IMR-90 (cell line): ENCODE measurements around the gene SLC39A11.

Experiments used
- MAFK ChIP-seq: IDR thresholded peaks from 2 replicates; pipeline ENCODE4 v1.6.1; 2012; ENCODE audit warnings: low read depth, low read length, improper control_type of control experiment
- MXI1 ChIP-seq: IDR thresholded peaks from 2 replicates; pipeline ENCODE4 v1.6.1; 2012; ENCODE audit warnings: low read depth, mild to moderate bottlenecking, low read length, moderate library complexity, borderline replicate concordance
- POLR2A ChIP-seq: IDR thresholded peaks from 2 replicates; pipeline ENCODE4 v1.6.1; 2012; ENCODE audit warnings: mild to moderate bottlenecking, low read depth, low read length
- RFX5 ChIP-seq: IDR thresholded peaks from 2 replicates; pipeline ENCODE4 v1.8.0; 2012; ENCODE audit warnings: low read depth, mild to moderate bottlenecking, low read length, moderate library complexity
- TF ChIP-seq, protein P1 (sequence below): conservative IDR thresholded peaks from 2 replicates; pipeline ENCODE4 v1.5.1; 2012; ENCODE audit warnings: mild to moderate bottlenecking, low read depth, low read length, improper control_type of control experiment
- TF ChIP-seq, protein P2 (sequence below): fragments of 150-350 bp; IDR thresholded peaks from 2 replicates; pipeline ENCODE4 v1.6.1; 2017; ENCODE audit warnings: mild to moderate bottlenecking, antibody characterized with exemption, low read length, low read depth

DNA sequence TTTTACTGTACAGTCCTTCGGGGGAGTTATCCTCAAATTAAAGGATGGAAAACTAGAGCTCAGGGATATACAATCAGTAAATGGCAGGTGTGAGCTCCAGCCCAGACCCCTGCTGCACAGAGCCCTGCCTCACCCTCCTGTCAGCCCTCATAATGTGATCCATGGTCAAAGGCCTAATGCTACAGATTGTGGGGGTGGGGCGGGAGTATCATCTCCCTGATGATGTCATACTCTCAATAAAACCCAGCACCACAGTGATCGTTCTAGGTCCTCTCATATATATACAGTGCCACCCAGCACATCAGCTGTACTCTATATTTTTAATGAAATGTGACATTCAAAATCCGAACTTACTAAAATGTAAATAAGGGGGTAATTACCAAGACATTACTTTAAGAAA, 61.5 kb downstream of the SLC39A11 start:
- TF ChIP-seq, protein P1, sequence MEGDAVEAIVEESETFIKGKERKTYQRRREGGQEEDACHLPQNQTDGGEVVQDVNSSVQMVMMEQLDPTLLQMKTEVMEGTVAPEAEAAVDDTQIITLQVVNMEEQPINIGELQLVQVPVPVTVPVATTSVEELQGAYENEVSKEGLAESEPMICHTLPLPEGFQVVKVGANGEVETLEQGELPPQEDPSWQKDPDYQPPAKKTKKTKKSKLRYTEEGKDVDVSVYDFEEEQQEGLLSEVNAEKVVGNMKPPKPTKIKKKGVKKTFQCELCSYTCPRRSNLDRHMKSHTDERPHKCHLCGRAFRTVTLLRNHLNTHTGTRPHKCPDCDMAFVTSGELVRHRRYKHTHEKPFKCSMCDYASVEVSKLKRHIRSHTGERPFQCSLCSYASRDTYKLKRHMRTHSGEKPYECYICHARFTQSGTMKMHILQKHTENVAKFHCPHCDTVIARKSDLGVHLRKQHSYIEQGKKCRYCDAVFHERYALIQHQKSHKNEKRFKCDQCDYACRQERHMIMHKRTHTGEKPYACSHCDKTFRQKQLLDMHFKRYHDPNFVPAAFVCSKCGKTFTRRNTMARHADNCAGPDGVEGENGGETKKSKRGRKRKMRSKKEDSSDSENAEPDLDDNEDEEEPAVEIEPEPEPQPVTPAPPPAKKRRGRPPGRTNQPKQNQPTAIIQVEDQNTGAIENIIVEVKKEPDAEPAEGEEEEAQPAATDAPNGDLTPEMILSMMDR = no peak
- TF ChIP-seq, protein P2, sequence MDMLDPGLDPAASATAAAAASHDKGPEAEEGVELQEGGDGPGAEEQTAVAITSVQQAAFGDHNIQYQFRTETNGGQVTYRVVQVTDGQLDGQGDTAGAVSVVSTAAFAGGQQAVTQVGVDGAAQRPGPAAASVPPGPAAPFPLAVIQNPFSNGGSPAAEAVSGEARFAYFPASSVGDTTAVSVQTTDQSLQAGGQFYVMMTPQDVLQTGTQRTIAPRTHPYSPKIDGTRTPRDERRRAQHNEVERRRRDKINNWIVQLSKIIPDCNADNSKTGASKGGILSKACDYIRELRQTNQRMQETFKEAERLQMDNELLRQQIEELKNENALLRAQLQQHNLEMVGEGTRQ = no peak
- TF ChIP-seq POLR2A = no peak
- no peak for TF ChIP-seq RFX5
- no peak for TF ChIP-seq MXI1
- TF ChIP-seq MAFK = no peak
